Measurements from ENCODE around the gene CUBN. TPM values are rescaled to one million over a fixed set of nuclear protein-coding genes. Genes with fewer than 3 reads are reported as not detected.

Gene CUBN
- total RNA-seq, 1 experiment from 2014 or later = 0.46 TPM

- H3K4me1 Mint-ChIP-seq = peaks cover 23% of the 10 kb centered on the region
- ChIA-PET POLR2A (no interaction called here), CTCF (interaction anchor here (1.9 kb wide), 1 partner anchor 347 kb away, joined by 5 read pairs; no protein-coding TSS in a partner anchor)
- DNase-seq (ENCODE audit: low spot score) (no peak), ATAC-seq (no peak)
- no peaks in the 10 kb centered on the region for H3K27me3 Mint-ChIP-seq (ENCODE audit: low read depth)
- no peak overlapping the region for H3K27ac Mint-ChIP-seq
- H3K36me3 Mint-ChIP-seq = no peaks in the 10 kb centered on the region
- no peaks in the 10 kb centered on the region for H3K9me3 Mint-ChIP-seq
- H3K4me3 Mint-ChIP-seq = no peak overlapping the region
- TF ChIP-seq AR (CRISPR knock-in tag; IDR thresholded peaks at IDR 0.05) = no peak
- TF ChIP-seq NFE2L1 (CRISPR knock-in tag; IDR thresholded peaks at IDR 0.05) = no peak
- no peak for TF ChIP-seq SP1 (CRISPR knock-in tag; conservative IDR thresholded peaks at IDR 0.05)
- TF ChIP-seq CREM (CRISPR knock-in tag; IDR thresholded peaks at IDR 0.05) = no peak
- no peak for TF ChIP-seq ZNF425 (CRISPR knock-in tag; conservative IDR thresholded peaks at IDR 0.05)
- TF ChIP-seq PREB (CRISPR knock-in tag; IDR thresholded peaks at IDR 0.05; ENCODE audit: borderline replicate concordance) = no peak
- no peak for TF ChIP-seq TCF7 (CRISPR knock-in tag; IDR thresholded peaks at IDR 0.05; ENCODE audit: low read depth)
- TF ChIP-seq ZMAT4 (CRISPR knock-in tag; IDR thresholded peaks at IDR 0.05) = no peak
- TF ChIP-seq CTCF (IDR thresholded peaks at IDR 0.05) = no peak
Measured at GRCh38 chr10:17028798-17029197, 100.8 kb downstream of the CUBN start.

GRCh38 chr10:17026686-17027485 lies 102.7 kb downstream of the CUBN start:
- Mint-ChIP-seq H3K9me3 (no peaks in the 10 kb centered on the region), H3K36me3 (no peaks in the 10 kb centered on the region), H3K27ac (no peak overlapping the region), H3K27me3 (ENCODE audit: low read depth) (no peaks in the 10 kb centered on the region), H3K4me1 (peaks cover 39% of the 10 kb centered on the region), H3K4me3 (no peak overlapping the region)
- TF ChIP-seq MYBL2 (CRISPR knock-in tag; IDR thresholded peaks at IDR 0.05) (no peak), CBFB (CRISPR knock-in tag; IDR thresholded peaks at IDR 0.05; ENCODE audit: low read depth) (no peak), SOX15 (CRISPR knock-in tag; IDR thresholded peaks at IDR 0.05) (no peak), HMGXB4 (CRISPR knock-in tag; IDR thresholded peaks at IDR 0.05) (no peak), ZNF281 (CRISPR knock-in tag; IDR thresholded peaks at IDR 0.05) (no peak), NFE2L1 (CRISPR knock-in tag; IDR thresholded peaks at IDR 0.05) (no peak), SP1 (CRISPR knock-in tag; conservative IDR thresholded peaks at IDR 0.05) (no peak), ZBTB43 (CRISPR knock-in tag; IDR thresholded peaks at IDR 0.05) (no peak)
- POLR2A ChIA-PET = no interaction called here
- no peak for ATAC-seq
- DNase-seq (ENCODE audit: low spot score) = no peak
- CTCF ChIA-PET = interaction anchor here (1.9 kb wide), 1 partner anchor 349 kb away, joined by 5 read pairs; no protein-coding TSS in a partner anchor

Data from WTC11 (cell line).